H9 (cell line): ENCODE measurements around the gene BET1L. TPM values are rescaled to one million over a fixed set of nuclear protein-coding genes. Genes with fewer than 3 reads are reported as not detected.
A peak's percentile ranks its signal among the peaks of the same experiment; 100 is the strongest.

Experiments
- DNase-seq: peaks from one replicate; pipeline ENCODE4 v3.0.0-alpha.2; 2017
- H2AFZ ChIP-seq: one replicate; pipeline ENCODE4 v1.6.1; 2013; ENCODE audit warnings: mild to moderate bottlenecking, low read length, control low read depth, moderate library complexity
- H2AK5ac ChIP-seq: 2 replicates; pipeline ENCODE4 v1.6.1; 2013; ENCODE audit warnings: low read length, control low read depth, mixed read lengths; ENCODE audit not compliant: insufficient read length
- H2BK120ac ChIP-seq: one replicate; pipeline ENCODE4 v1.6.1; 2013; ENCODE audit warnings: low read depth, mild to moderate bottlenecking, low read length, control low read depth, inconsistent platforms; ENCODE audit not compliant: poor library complexity, severe bottlenecking
- H2BK12ac ChIP-seq: 2 replicates; pipeline ENCODE4 v1.6.1; 2013; ENCODE audit warnings: low read length, control low read depth, mixed read lengths, low read depth; ENCODE audit not compliant: insufficient read length
- H2BK15ac ChIP-seq: 2 replicates; pipeline ENCODE4 v1.6.1; 2013; ENCODE audit warnings: low read depth, low read length, control low read depth
- H2BK20ac ChIP-seq: one replicate; pipeline ENCODE4 v1.6.1; 2013; ENCODE audit warnings: low read depth, mild to moderate bottlenecking, low read length, control low read depth, inconsistent platforms; ENCODE audit not compliant: poor library complexity, severe bottlenecking
- H2BK5ac ChIP-seq: 2 replicates; pipeline ENCODE4 v1.6.1; 2013; ENCODE audit warnings: low read length, control low read depth, mixed read lengths; ENCODE audit not compliant: insufficient read length
- H3K14ac ChIP-seq: 2 replicates; pipeline ENCODE4 v1.6.1; 2013; ENCODE audit warnings: low read length, control low read depth; ENCODE audit not compliant: insufficient read depth
- H3K18ac ChIP-seq: 2 replicates; pipeline ENCODE4 v1.6.1; 2013; ENCODE audit warnings: low read depth, mild to moderate bottlenecking, mixed read lengths, low read length, control low read depth; ENCODE audit not compliant: insufficient read length
- H3K23ac ChIP-seq: 2 replicates; pipeline ENCODE4 v1.6.1; 2013; ENCODE audit warnings: low read length, control low read depth, mixed read lengths, low read depth; ENCODE audit not compliant: insufficient read length
- H3K23me2 ChIP-seq: 2 replicates; pipeline ENCODE4 v1.6.1; 2013; ENCODE audit warnings: low read depth, mild to moderate bottlenecking, mixed read lengths, low read length, control low read depth; ENCODE audit not compliant: insufficient read length, poor library complexity, severe bottlenecking
- H3K27ac ChIP-seq: 2 replicates; pipeline ENCODE4 v1.5.1; 2013; ENCODE audit warnings: low read length, control low read depth, mixed read lengths, low read depth; ENCODE audit not compliant: insufficient read length
- H3K27me3 ChIP-seq: 2 replicates; pipeline ENCODE4 v1.6.1; 2013; ENCODE audit warnings: low read length, control low read depth, inconsistent platforms; ENCODE audit not compliant: insufficient read depth
- H3K4ac ChIP-seq: 2 replicates; pipeline ENCODE4 v1.6.1; 2013; ENCODE audit warnings: low read depth, mild to moderate bottlenecking, control low read depth, inconsistent platforms, low read length, moderate library complexity
- H3K4me1 ChIP-seq: 2 replicates; pipeline ENCODE4 v1.6.1; 2013; ENCODE audit warnings: low read length, control low read depth, inconsistent platforms; ENCODE audit not compliant: insufficient read depth
- H3K4me2 ChIP-seq: 2 replicates; pipeline ENCODE4 v1.6.1; 2013; ENCODE audit warnings: low read length, control low read depth, mixed read lengths; ENCODE audit not compliant: insufficient read length, insufficient read depth
- H3K56ac ChIP-seq: 2 replicates; pipeline ENCODE4 v1.6.1; 2013; ENCODE audit warnings: low read depth, mild to moderate bottlenecking, mixed read lengths, low read length, control low read depth; ENCODE audit not compliant: insufficient read length
- H3K79me1 ChIP-seq: 2 replicates; pipeline ENCODE4 v1.6.1; 2013; ENCODE audit warnings: low read depth, mild to moderate bottlenecking, moderate library complexity, low read length, control low read depth, inconsistent platforms; ENCODE audit not compliant: insufficient read depth, poor library complexity, severe bottlenecking
- H3K79me2 ChIP-seq: 2 replicates; pipeline ENCODE4 v1.6.1; 2013; ENCODE audit warnings: low read length, control low read depth, inconsistent platforms; ENCODE audit not compliant: insufficient read depth
- H3K9ac ChIP-seq: 2 replicates; pipeline ENCODE4 v1.6.1; 2013; ENCODE audit warnings: low read length, control low read depth, mixed read lengths; ENCODE audit not compliant: insufficient read length; ENCODE audit errors: extremely low read depth
- H3K9me3 ChIP-seq: one replicate; pipeline ENCODE4 v1.6.1; 2013; ENCODE audit warnings: low read depth, low read length, inconsistent platforms; ENCODE audit not compliant: control insufficient read depth
- H3T11ph ChIP-seq: one replicate; pipeline ENCODE4 v1.6.1; 2013; ENCODE audit warnings: mild to moderate bottlenecking, low read length, control low read depth, inconsistent platforms
- H4K20me1 ChIP-seq: one replicate; pipeline ENCODE4 v1.6.1; 2013; ENCODE audit not compliant: control insufficient read depth, insufficient read length, insufficient read depth
- H4K5ac ChIP-seq: 2 replicates; pipeline ENCODE4 v1.6.1; 2013; ENCODE audit warnings: low read depth, mild to moderate bottlenecking, mixed read lengths, low read length, control low read depth; ENCODE audit not compliant: insufficient read length
- H4K8ac ChIP-seq: replicated peaks from 2 replicates; pipeline ENCODE4 v1.6.1; 2013; ENCODE audit warnings: low read length, control low read depth, mixed read lengths, low read depth; ENCODE audit not compliant: insufficient read length
- H4K91ac ChIP-seq: 2 replicates; pipeline ENCODE4 v1.6.1; 2013; ENCODE audit warnings: low read depth, mild to moderate bottlenecking, moderate library complexity, mixed read lengths, low read length, control low read depth; ENCODE audit not compliant: insufficient read length
- H3K27ac Mint-ChIP-seq, 3 experiments: 2 replicates in 2 of 3; 3 replicates in 1 of 3; pipeline ENCODE4 v1.8.0; 2020 to 2021; ENCODE audit warnings: mixed read lengths in 3 of 3, mild to moderate bottlenecking in 1 of 3, moderate library complexity in 1 of 3
- H3K27me3 Mint-ChIP-seq: 2 replicates; pipeline ENCODE4 v1.8.0; 2021; ENCODE audit warnings: low read depth, mild to moderate bottlenecking, moderate library complexity, mixed read lengths
- H3K36me3 Mint-ChIP-seq, 3 experiments: 2 replicates in 2 of 3; 3 replicates in 1 of 3; pipeline ENCODE4 v1.8.0; 2020 to 2021; ENCODE audit warnings: low read depth in 3 of 3, mixed read lengths in 3 of 3; ENCODE audit not compliant: insufficient read depth in 1 of 3
- H3K4me1 Mint-ChIP-seq, 2 experiments: 2 replicates each; pipeline ENCODE4 v1.8.0; 2020; ENCODE audit warnings: mixed read lengths in 2 of 2
- H3K4me3 Mint-ChIP-seq, 2 experiments: 2 replicates in 1 of 2; 3 replicates in 1 of 2; pipeline ENCODE4 v1.8.0; 2020 to 2021; ENCODE audit warnings: mild to moderate bottlenecking in 2 of 2, mixed read lengths in 2 of 2, moderate library complexity in 1 of 2
- H3K9me3 Mint-ChIP-seq, 2 experiments: 2 replicates in 1 of 2; 3 replicates in 1 of 2; pipeline ENCODE4 v1.8.0; 2020; ENCODE audit warnings: mild to moderate bottlenecking in 2 of 2, mixed read lengths in 2 of 2, moderate library complexity in 1 of 2
- CTCF ChIP-seq: fragments of 200-600 bp; sonication (generic); conservative IDR thresholded peaks from 3 replicates; pipeline ENCODE4 v1.8.0; 2021; ENCODE audit warnings: antibody characterized with exemption, mild to moderate bottlenecking
- WGBS: extraction: QIAGEN DNeasy Blood & Tissue Kit; methylation state at CpG from one replicate; pipeline ENCODE4 v1.1.7; 2013; ENCODE audit warnings: missing lambda C conversion rate, low lambda C conversion rate, mixed read lengths; ENCODE audit not compliant: insufficient read length; ENCODE audit errors: extremely low coverage; 5-methylcytosine and 5-hydroxymethylcytosine counted together
- total RNA-seq: library from RNA; stranded (reverse); gene quantifications from 2 replicates; pipeline ENCODE4 v1.2.1, GENCODE V29; 2021

The BET1L gene
- total RNA-seq, 1 experiment from 2014 or later, result 49.4 TPM

GRCh38 chr11:208181-208916 lies 1.1 kb upstream of the BET1L start:
- peak overlapping the region; percentile 42; the same call in 1 of the 2 replicates for H3K14ac ChIP-seq
- H4K20me1 ChIP-seq, result no peaks in the 10 kb centered on the region
- H3K56ac ChIP-seq, result no peak overlapping the region
- H3K4me1 ChIP-seq, result no peaks in the 10 kb centered on the region; the same call in 1 of the 2 replicates
- H3K4me1 Mint-ChIP-seq, result peaks cover 5 to 17% of the 10 kb centered on the region in 2 experiments
- H3K79me2 ChIP-seq, result no peaks in the 10 kb centered on the region; the same call in 1 of the 2 replicates
- H3K4me3 Mint-ChIP-seq, result peak overlapping the region; percentile 93 to 97
- H3K23ac ChIP-seq, result no peak overlapping the region
- no peak overlapping the region for H2AK5ac ChIP-seq
- H2BK20ac ChIP-seq, result no peak overlapping the region
- DNase-seq, result peak; percentile 70
- peaks cover 31 to 66% (median 56%) of the 10 kb centered on the region in 3 experiments for H3K36me3 Mint-ChIP-seq
- H4K8ac ChIP-seq, result no peak overlapping the region
- H2BK120ac ChIP-seq, result peak overlapping the region; percentile 71
- peak overlapping the region; percentile 71 for H3K9ac ChIP-seq
- no peak overlapping the region for H4K91ac ChIP-seq
- no peak overlapping the region for H2BK12ac ChIP-seq
- no peak for TF ChIP-seq CTCF
- H3K27me3 ChIP-seq, result no peaks in the 10 kb centered on the region
- H3K27ac ChIP-seq, result peak overlapping the region; percentile 65
- no peak overlapping the region for H2BK15ac ChIP-seq
- H3K23me2 ChIP-seq, result peaks cover 21% of the 10 kb centered on the region
- H3K79me1 ChIP-seq, result peaks cover 5% of the 10 kb centered on the region
- no peaks in the 10 kb centered on the region for H3K9me3 ChIP-seq
- H2AFZ ChIP-seq, result no peak overlapping the region
- H3T11ph ChIP-seq, result no peak overlapping the region
- peak overlapping the region; percentile 34 for H3K18ac ChIP-seq
- no CpG with 5 or more reads among the region's 57 CpGs for WGBS
- peak overlapping the region; percentile 30 for H4K5ac ChIP-seq
- no peaks in the 10 kb centered on the region for H3K9me3 Mint-ChIP-seq
- H2BK5ac ChIP-seq, result no peak overlapping the region
- peak overlapping the region; percentile 97 to 100 (median 98) for H3K27ac Mint-ChIP-seq
- H3K4me2 ChIP-seq, result peak overlapping the region; percentile 81
- H3K4ac ChIP-seq, result no peak overlapping the region; the same call in 1 of the 2 replicates
- H3K27me3 Mint-ChIP-seq, result no peaks in the 10 kb centered on the region
